WTC11 (cell line): ENCODE measurements around the gene PARD3B.

Experiments
- ATF1 ChIP-seq: sonication (generic); formaldehyde crosslinking; IDR thresholded peaks from 2 replicates; pipeline ENCODE4 v1.8.1; 2023; ENCODE audit warnings: mild to moderate bottlenecking, moderate library complexity, missing genetic modification reagents
- GTF2I ChIP-seq: fragments of 250-450 bp; sonication (Bioruptor Pico); conservative IDR thresholded peaks from 2 replicates; pipeline ENCODE4 v1.4.0; 2021; ENCODE audit warnings: mild to moderate bottlenecking
- SP1 ChIP-seq: sonication (generic); formaldehyde crosslinking; conservative IDR thresholded peaks from 2 replicates; pipeline ENCODE4 v1.8.1; 2022; ENCODE audit warnings: missing genetic modification reagents
- TF ChIP-seq, protein P1 (sequence below): fragments of 200-600 bp; IDR thresholded peaks from 2 replicates; pipeline ENCODE4 v1.8.0; 2022; ENCODE audit warnings: antibody characterized with exemption

GRCh38 chr2:204541637-204542036, 3.6 kb upstream of the PARD3B start:
- TF ChIP-seq ATF1 (CRISPR knock-in tag) (no peak), SP1 (CRISPR knock-in tag) (no peak), GTF2I (CRISPR knock-in tag) (no peak)
- TF ChIP-seq, protein P1, sequence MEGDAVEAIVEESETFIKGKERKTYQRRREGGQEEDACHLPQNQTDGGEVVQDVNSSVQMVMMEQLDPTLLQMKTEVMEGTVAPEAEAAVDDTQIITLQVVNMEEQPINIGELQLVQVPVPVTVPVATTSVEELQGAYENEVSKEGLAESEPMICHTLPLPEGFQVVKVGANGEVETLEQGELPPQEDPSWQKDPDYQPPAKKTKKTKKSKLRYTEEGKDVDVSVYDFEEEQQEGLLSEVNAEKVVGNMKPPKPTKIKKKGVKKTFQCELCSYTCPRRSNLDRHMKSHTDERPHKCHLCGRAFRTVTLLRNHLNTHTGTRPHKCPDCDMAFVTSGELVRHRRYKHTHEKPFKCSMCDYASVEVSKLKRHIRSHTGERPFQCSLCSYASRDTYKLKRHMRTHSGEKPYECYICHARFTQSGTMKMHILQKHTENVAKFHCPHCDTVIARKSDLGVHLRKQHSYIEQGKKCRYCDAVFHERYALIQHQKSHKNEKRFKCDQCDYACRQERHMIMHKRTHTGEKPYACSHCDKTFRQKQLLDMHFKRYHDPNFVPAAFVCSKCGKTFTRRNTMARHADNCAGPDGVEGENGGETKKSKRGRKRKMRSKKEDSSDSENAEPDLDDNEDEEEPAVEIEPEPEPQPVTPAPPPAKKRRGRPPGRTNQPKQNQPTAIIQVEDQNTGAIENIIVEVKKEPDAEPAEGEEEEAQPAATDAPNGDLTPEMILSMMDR: no peak
